Activated CD4-positive, alpha-beta T cell treated with anti-CD3 and anti-CD28 coated beads, Interleukin-2, amount 50 U/mL, for 4 hours (primary cell): Measurements from ENCODE around the gene ZNF628.
A peak's percentile ranks its signal among the peaks of the same experiment; 100 is the strongest.

Experiments used
- DNase-seq, 2 experiments: peaks; one replicate each; pipeline ENCODE4 v3.0.0-alpha.2; 2020

ZNF628 gene

GRCh38 chr19:55451163-55451964 lies 25.1 kb upstream of the ZNF628 start:
- DNase-seq, result no peak

GRCh38 chr19:55451965-55452748 lies 24.3 kb upstream of the ZNF628 start:
- no peak for DNase-seq

GRCh38 chr19:55452749-55453346 lies 23.6 kb upstream of the ZNF628 start:
- DNase-seq, result no peak

GRCh38 chr19:55453511-55454260 lies 22.7 kb upstream of the ZNF628 start:
- DNase-seq, result no peak

GRCh38 chr19:55454787-55455243 lies 21.6 kb upstream of the ZNF628 start:
- peak; percentile 41 to 43 for DNase-seq

GRCh38 chr19:55455576-55456235 lies 20.7 kb upstream of the ZNF628 start:
- no peak for DNase-seq

- DNase-seq, result no peak
Observed at GRCh38 chr19:55456347-55456746, 20.1 kb upstream of the ZNF628 start.

GRCh38 chr19:55457683-55458457 lies 18.5 kb upstream of the ZNF628 start:
- no peak for DNase-seq

GRCh38 chr19:55459551-55459949 lies 16.9 kb upstream of the ZNF628 start:
- DNase-seq, result no peak

- DNase-seq, result no peak
Observed at GRCh38 chr19:55459950-55460657, 16.3 kb upstream of the ZNF628 start.

- DNase-seq, result peak; percentile 28 to 35
Observed at GRCh38 chr19:55460670-55461258, 15.7 kb upstream of the ZNF628 start.

GRCh38 chr19:55461259-55461973 lies 15.0 kb upstream of the ZNF628 start, which contains the start of gene ISOC2:
Gene ISOC2 (minus strand): TSS chr19:55461642. CDS start chr19:55456486, 5,156 bp downstream.
- DNase-seq, result peak; percentile 100

- no peak for DNase-seq
Observed at GRCh38 chr19:55461974-55462626, 14.3 kb upstream of the ZNF628 start.

- DNase-seq, result no peak
Observed at GRCh38 chr19:55462722-55463121, 13.7 kb upstream of the ZNF628 start.

- no peak for DNase-seq
Observed at GRCh38 chr19:55463583-55464031, 12.8 kb upstream of the ZNF628 start.

- no peak for DNase-seq
Observed at GRCh38 chr19:55464039-55464661, 12.3 kb upstream of the ZNF628 start.

GRCh38 chr19:55464662-55465054 lies 11.8 kb upstream of the ZNF628 start, which contains the start of gene C19orf85:
Gene C19orf85 (minus strand): TSS chr19:55464751. CDS start chr19:55464554, 197 bp downstream.
- DNase-seq, result no peak
